MM.1S (cell line): ENCODE results near the gene TJP1.

Experiments used
- DNase-seq: peaks from one replicate; pipeline ENCODE4 v3.0.0-alpha.2; 2015
- H2AFZ ChIP-seq: fragments of 300-600 bp; sonication (generic); 2 replicates; pipeline ENCODE4 v1.6.0; 2016; ENCODE audit warnings: antibody characterized with exemption, low read length
- H3F3A ChIP-seq: fragments of 300-600 bp; sonication (generic); 2 replicates; pipeline ENCODE4 v1.6.1; 2016; ENCODE audit warnings: mild to moderate bottlenecking, antibody characterized with exemption, low read length, moderate library complexity, mixed read lengths; ENCODE audit not compliant: insufficient read depth
- H3K27ac ChIP-seq: fragments of 300-600 bp; sonication (generic); 2 replicates; pipeline ENCODE4 v1.5.1; 2016; ENCODE audit warnings: mild to moderate bottlenecking, low read length
- H3K27me3 ChIP-seq: fragments of 300-600 bp; sonication (generic); replicated peaks from 2 replicates; pipeline ENCODE4 v1.6.0; 2016; ENCODE audit warnings: low read length; ENCODE audit not compliant: insufficient read depth
- H3K36me3 ChIP-seq: fragments of 300-600 bp; sonication (generic); replicated peaks from 2 replicates; pipeline ENCODE4 v1.6.1; 2016; ENCODE audit warnings: mild to moderate bottlenecking, low read length, mixed read lengths; ENCODE audit not compliant: insufficient read depth
- H3K4me1 ChIP-seq: fragments of 300-600 bp; sonication (generic); 2 replicates; pipeline ENCODE4 v1.6.1; 2016; ENCODE audit warnings: low read length, mixed read lengths
- H3K4me2 ChIP-seq: fragments of 300-600 bp; sonication (generic); 2 replicates; pipeline ENCODE4 v1.6.0; 2016; ENCODE audit warnings: low read depth, low read length
- H3K4me3 ChIP-seq: fragments of 300-600 bp; sonication (generic); 2 replicates; pipeline ENCODE4 v1.5.1; 2016; ENCODE audit warnings: low read length, mixed read lengths
- H3K79me2 ChIP-seq: fragments of 300-600 bp; sonication (generic); 2 replicates; pipeline ENCODE4 v1.6.1; 2016; ENCODE audit warnings: mixed run types, low read length, mixed read lengths
- H3K9ac ChIP-seq: fragments of 300-600 bp; sonication (generic); 2 replicates; pipeline ENCODE4 v1.6.1; 2016; ENCODE audit warnings: low read length, mixed read lengths
- H3K9me2 ChIP-seq: fragments of 300-600 bp; sonication (generic); replicated peaks from 2 replicates; pipeline ENCODE4 v1.6.1; 2016; ENCODE audit warnings: mild to moderate bottlenecking, low read length, mixed read lengths; ENCODE audit not compliant: insufficient read depth
- H3K9me3 ChIP-seq: fragments of 300-600 bp; sonication (generic); replicated peaks from 2 replicates; pipeline ENCODE4 v1.6.1; 2016; ENCODE audit warnings: mild to moderate bottlenecking, low read length, mixed read lengths; ENCODE audit not compliant: insufficient read depth
- H4K20me1 ChIP-seq: fragments of 300-600 bp; sonication (generic); 2 replicates; pipeline ENCODE4 v1.6.1; 2016; ENCODE audit warnings: mild to moderate bottlenecking, low read length, moderate library complexity, mixed read lengths; ENCODE audit not compliant: insufficient read depth
- EZH2 ChIP-seq: fragments of 300-600 bp; sonication (generic); optimal IDR thresholded peaks from 2 replicates; pipeline ENCODE3; 2017; ENCODE audit warnings: low read depth, mild to moderate bottlenecking, antibody characterized with exemption, low read length, mixed read lengths
- EZH2phosphoT487 ChIP-seq: fragments of 300-600 bp; sonication (generic); IDR thresholded peaks from 2 replicates; pipeline ENCODE4 v1.6.1; 2018; ENCODE audit warnings: antibody characterized with exemption, low read length
- TF ChIP-seq, protein P1 (sequence below): fragments of 300-600 bp; sonication (generic); IDR thresholded peaks from 2 replicates; pipeline ENCODE4 v1.5.1; 2016; ENCODE audit warnings: antibody characterized with exemption, low read length, mixed read lengths

Gene TJP1

GRCh38 chr15:29704950-29705597 is 117.2 kb downstream of the TJP1 start:
- Histone ChIP-seq H3K9me3 (no peaks in the 10 kb centered on the region), H3K9me2 (no peaks in the 10 kb centered on the region), H3K27ac (no peak overlapping the region), H3K27me3 (no peaks in the 10 kb centered on the region), H3K36me3 (no peaks in the 10 kb centered on the region), H4K20me1 (no peaks in the 10 kb centered on the region), H3K79me2 (no peaks in the 10 kb centered on the region), H3K4me2 (no peak overlapping the region), H3F3A (no peaks in the 10 kb centered on the region), H3K9ac (no peak overlapping the region), H2AFZ (no peak overlapping the region), H3K4me1 (no peaks in the 10 kb centered on the region), H3K4me3 (no peak overlapping the region)
- TF ChIP-seq EZH2, result no peak
- TF ChIP-seq, protein P1, sequence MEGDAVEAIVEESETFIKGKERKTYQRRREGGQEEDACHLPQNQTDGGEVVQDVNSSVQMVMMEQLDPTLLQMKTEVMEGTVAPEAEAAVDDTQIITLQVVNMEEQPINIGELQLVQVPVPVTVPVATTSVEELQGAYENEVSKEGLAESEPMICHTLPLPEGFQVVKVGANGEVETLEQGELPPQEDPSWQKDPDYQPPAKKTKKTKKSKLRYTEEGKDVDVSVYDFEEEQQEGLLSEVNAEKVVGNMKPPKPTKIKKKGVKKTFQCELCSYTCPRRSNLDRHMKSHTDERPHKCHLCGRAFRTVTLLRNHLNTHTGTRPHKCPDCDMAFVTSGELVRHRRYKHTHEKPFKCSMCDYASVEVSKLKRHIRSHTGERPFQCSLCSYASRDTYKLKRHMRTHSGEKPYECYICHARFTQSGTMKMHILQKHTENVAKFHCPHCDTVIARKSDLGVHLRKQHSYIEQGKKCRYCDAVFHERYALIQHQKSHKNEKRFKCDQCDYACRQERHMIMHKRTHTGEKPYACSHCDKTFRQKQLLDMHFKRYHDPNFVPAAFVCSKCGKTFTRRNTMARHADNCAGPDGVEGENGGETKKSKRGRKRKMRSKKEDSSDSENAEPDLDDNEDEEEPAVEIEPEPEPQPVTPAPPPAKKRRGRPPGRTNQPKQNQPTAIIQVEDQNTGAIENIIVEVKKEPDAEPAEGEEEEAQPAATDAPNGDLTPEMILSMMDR, result no peak
- TF ChIP-seq EZH2phosphoT487, result no peak
- no peak for DNase-seq

- no peaks in the 10 kb centered on the region for H3K4me1 ChIP-seq
- no peaks in the 10 kb centered on the region for H4K20me1 ChIP-seq
- no peak for DNase-seq
- no peak overlapping the region for H3K4me3 ChIP-seq
- no peaks in the 10 kb centered on the region for H3K79me2 ChIP-seq
- no peaks in the 10 kb centered on the region for H3K36me3 ChIP-seq
- no peak overlapping the region for H3K9ac ChIP-seq
- no peaks in the 10 kb centered on the region for H3K9me2 ChIP-seq
- H3K9me3 ChIP-seq, result no peaks in the 10 kb centered on the region
- H3K27me3 ChIP-seq, result no peaks in the 10 kb centered on the region
- H2AFZ ChIP-seq, result no peak overlapping the region
- no peak overlapping the region for H3K4me2 ChIP-seq
- H3F3A ChIP-seq, result no peaks in the 10 kb centered on the region
- no peak overlapping the region for H3K27ac ChIP-seq
- TF ChIP-seq, protein P1, result no peak
- TF ChIP-seq EZH2 (no peak), EZH2phosphoT487 (no peak)
These were observed 121.1 kb downstream of the TJP1 start for GRCh38 chr15:29701151-29701550.

- H3K36me3 ChIP-seq, result no peaks in the 10 kb centered on the region
These were observed 122.0 kb downstream of the TJP1 start for GRCh38 chr15:29700296-29700695.

More at GRCh38 chr15:29700296-29700695, 122.0 kb downstream of the TJP1 start:
- Histone ChIP-seq H3K27me3 (no peaks in the 10 kb centered on the region), H3K27ac (no peak overlapping the region), H3K4me1 (no peaks in the 10 kb centered on the region), H3K9me2 (no peaks in the 10 kb centered on the region), H3K4me2 (no peak overlapping the region), H3K79me2 (no peaks in the 10 kb centered on the region), H3K9ac (no peak overlapping the region), H3K4me3 (no peak overlapping the region), H3F3A (no peaks in the 10 kb centered on the region), H4K20me1 (no peaks in the 10 kb centered on the region), H3K9me3 (no peaks in the 10 kb centered on the region), H2AFZ (no peak overlapping the region)
- DNase-seq, result no peak
- TF ChIP-seq, protein P1, result no peak
- TF ChIP-seq EZH2phosphoT487 (no peak), EZH2 (no peak)
